HG03469 (cell line): ENCODE measurements around the gene TBC1D1.
A peak's percentile ranks its signal among the peaks of the same experiment; 100 is the strongest.

ENCODE experiments used
- ATAC-seq: cut with Tn5 transposase; IDR thresholded peaks from one replicate; pipeline ENCODE4 v1.9.1; 2021; ENCODE audit warnings: mild to moderate bottlenecking, moderate library complexity, moderate number of reproducible peaks; ENCODE audit not compliant: unreplicated experiment

Gene TBC1D1

GRCh38 chr4:38157592-38157991 lies 266.7 kb downstream of the TBC1D1 start:
- no peak for ATAC-seq

DNA sequence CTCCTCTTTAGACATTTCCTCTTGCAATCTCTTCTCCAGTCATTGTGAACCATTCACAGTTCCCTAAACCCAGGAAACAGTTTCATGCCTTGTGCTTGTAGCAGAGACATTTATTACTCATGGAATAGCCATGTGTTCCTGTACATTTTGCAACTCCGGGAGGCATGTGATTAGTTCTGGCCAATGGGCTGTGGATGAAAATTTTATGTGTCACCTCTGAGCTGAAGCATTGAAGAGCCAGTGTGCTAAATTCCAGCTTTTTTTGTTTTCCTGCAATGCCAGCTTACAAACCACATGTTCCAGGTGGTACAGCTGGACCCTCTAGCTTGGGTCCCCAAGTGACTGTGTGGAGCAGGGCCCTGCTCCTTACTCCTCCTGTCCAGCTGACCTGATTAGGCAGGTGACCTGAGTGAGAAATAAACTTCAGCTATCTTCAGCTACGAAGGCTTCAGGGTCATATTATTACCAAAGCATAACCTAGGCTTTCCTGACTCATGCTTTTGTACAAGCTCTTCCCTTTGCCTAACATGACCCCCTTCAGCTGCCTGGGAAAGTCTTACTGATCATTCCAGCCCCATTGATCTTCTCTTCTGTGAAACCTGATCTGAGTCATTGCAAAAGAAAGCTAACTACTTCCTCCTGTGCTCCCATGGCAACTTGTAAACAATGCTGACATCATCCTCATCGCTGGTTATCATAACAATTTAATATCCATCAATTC lies 269.8 kb downstream of the TBC1D1 start:
- peak; percentile 93 for ATAC-seq

DNA sequence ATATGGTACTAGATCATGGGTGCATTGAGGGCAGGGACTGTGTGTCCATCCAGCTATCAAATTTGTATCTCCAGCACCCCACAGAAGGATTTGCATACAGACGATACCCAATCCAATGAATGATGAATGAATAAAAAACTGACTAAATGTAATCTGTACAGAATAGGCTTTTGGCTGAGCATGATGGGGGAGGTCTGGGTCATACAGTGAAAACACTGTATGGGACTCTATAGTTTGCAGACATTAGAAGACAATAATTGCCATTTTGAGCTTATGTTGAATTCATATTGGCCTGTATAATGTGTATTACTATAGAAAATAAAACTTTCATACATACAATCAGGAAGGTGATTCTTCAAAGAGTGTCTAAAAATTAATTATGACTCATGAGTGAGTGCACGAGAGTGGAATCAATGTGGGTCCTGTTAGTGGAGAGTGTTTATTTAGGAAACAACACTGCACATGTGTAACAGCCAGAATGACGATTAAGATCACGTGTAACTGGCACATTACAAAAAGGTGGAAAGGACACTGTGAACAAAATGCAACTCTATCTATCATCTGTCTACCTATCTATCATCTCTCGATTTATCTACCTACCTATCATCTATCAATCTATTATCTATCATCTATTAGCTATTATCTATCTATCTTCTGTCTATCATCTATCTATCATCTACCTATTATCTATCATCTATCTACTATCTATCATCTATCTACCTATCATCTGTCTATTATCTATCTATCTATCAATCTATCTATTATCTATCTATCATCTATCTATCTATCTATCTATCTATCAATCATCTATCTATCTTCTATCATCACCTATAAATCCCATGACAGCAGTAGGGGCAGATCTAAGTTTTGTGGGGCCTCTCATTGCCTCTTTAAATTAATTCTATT lies 270.6 kb downstream of the TBC1D1 start:
- ATAC-seq: no peak

DNA sequence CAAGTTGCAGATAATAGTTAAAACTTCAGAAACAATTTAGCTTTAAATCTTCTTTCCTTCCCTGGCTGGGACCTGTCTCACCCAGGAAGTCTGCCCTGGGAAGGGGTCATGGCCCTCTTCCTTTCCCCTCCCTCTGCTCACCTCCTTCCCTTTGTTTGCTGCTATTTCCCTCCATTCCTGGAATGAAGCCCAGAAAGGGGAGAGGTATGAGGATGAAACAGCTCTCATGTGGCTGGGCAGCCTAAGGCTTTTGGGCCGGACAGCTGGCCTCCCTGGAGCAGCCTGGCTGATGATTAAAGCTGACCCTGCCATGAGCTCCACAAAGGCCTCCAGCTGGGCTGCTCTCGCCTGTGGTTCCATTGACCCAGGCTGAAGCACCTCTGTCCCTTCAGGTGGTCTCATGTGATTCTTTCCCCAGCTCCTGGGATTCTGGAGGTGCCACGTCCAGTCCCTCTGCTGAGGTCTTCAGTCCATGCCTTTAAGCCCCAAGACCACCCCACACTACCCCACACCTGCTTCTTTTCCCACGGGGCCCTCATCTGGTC lies 271.4 kb downstream of the TBC1D1 start:
- ATAC-seq: no peak

GRCh38 chr4:38163216-38164006 lies 272.5 kb downstream of the TBC1D1 start:
- ATAC-seq: no peak

DNA sequence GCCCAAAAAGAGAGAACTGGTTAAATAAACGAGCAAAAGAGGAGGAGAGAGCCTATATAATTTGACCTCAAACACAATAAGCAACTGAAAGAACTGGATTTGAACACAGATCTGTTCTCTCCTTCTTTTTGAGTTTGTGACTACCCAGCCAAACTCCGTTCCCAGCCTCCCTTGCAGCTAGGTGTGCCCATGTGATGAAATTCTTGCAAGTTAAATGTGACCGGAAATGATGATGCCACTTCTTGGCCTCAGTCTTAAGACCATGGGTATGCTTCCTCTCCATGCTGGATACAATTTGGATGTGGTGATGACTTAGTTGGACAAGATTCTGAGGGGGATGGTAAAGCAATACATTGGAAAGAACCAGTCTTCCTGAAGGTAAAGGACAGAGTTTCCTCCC lies 273.5 kb downstream of the TBC1D1 start:
- no peak for ATAC-seq

DNA sequence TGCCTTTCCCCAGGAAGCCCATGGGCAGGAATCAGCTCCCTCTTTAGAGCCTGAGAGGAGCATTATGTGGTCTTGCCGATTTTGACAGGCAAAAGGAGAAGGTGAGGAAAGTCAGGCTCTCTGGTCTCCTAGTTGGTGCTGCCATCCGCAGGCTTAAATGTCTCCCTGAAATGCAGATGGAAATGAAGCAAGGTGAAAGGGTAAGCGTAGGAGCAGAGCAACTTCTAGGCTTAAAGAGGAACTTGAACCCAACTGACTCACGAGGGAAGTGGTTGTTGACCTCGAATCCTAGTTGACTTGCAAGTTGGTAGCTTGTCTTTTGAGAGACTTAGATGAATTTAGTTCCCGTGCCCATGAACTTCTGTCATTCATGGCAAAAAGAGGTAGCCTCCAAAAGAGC lies 275.2 kb downstream of the TBC1D1 start:
- ATAC-seq: no peak

DNA sequence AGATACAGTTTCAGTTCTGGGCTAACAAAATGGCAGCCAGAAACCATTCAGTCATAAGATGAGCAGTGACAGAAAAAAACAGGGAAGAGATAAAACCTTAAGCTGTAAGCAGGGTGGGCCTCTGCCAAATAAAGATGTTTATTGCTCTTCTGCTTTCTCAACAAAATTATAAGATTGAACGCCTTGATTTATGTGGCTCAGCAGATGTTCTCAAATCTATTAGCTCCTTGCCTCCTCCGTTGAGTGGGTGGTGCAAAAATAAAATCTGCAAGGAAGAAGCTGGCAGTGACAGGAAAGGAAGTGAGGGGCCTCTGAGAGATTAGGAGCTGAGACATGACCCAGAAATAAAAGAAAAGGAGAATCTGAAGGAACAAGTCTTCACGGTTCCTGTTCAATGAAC lies 275.9 kb downstream of the TBC1D1 start:
- no peak for ATAC-seq

DNA sequence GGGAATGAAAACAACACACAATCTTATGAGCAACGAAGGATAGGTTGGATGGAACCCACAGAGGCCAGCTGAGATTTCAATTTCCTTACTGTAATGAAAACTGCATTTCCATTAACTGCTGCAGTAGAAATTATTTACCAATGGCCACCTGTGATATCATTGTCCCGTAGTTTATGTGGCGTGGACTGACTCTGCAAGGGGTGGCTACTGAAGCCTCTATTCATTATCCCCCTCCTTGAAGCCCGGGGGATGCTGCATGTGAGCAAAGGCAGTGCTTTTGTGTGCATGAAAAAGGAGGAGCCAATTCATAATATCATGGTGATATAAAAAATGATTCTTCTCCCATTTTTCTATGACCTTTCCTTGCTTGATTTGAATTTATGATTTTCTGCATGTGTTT lies 277.1 kb downstream of the TBC1D1 start:
- no peak for ATAC-seq

- ATAC-seq: no peak
Measured at GRCh38 chr4:38169524-38169923, 278.6 kb downstream of the TBC1D1 start.

- no peak for ATAC-seq
Measured at GRCh38 chr4:38170338-38171169, 279.7 kb downstream of the TBC1D1 start.

DNA sequence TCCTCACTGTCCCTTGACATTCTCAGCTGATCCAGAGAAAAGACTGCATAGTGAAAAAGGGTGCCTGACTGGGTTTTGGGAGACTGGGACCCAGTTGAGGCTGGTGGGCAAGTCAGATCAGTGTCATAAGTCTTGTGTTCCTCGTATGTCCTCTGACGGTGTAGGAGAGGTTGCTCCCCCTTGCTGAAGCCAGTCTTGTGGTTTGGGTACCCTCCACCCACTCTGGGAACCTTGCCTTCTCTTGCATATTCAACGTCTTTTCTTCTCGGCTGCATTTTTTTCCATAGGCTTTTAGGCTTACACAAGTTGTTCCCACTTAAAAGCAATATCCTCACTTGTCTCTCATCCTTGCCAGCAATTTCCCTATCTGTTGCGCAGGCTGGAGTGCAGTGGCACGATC lies 281.2 kb downstream of the TBC1D1 start:
- ATAC-seq: no peak

DNA sequence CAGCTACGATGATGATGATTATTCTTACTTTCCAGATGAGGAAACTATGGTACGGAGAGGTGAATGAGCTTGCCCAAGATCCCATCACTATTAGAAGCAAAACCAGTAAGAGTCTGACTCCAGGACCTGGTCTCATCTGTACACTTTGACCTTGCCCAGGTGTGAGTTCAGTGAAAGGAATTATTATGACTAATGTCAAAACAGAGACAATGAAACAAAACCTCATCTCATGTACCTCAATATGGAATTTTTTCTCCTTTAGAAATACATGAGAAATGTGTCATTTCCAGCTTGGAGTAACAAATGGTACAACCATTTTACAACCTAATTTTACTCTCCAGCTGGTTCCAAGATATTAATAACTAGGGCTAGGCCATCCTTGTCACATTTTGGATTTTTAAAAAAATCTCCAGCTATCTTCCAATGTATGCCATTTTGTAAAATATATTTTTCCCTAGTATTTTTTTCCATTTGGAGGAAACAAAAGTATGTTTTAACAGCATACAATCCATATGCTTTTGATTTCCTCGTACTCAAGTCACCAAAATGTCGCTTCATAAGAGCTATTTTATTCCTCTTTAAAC lies 283.1 kb downstream of the TBC1D1 start:
- no peak for ATAC-seq

DNA sequence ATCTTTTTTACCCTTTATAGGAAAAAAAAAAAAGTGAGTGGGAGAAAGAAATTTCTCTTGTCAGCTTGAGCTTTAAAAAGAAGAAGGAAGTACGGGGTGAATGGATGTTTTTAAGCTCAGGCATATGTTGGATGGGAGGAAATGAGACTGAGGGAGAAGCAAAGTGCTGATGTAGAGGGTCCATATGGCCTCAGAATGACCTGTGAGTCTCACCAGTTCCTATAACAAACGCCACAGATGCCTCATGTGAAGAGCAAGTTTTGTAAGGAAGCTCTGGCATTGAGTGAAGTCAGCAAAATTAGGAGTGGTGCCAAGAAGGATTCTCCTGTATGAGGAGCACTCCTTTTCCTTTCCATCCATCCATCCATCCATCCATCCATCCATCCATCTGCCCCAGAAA lies 283.9 kb downstream of the TBC1D1 start:
- no peak for ATAC-seq

DNA sequence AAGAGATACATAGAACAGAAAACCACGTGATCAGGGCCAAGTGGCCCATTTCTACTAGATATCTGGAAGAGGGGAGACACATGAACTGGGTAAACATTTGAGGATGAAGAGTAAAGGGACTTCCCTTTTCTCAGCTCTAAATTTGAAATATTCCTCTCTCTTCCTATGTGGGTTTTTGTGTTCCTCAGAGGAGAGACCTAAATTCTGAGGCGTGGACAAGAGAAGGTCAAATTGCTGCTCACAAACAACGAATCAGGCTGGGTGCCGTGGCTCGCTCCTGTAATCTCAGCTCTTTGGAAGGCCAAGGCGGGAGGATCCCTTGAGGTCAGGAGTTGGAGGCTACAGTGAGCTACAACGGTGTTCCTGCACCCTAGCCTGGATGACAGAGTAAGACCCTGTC lies 285.3 kb downstream of the TBC1D1 start:
- no peak for ATAC-seq

- no peak for ATAC-seq
Measured at GRCh38 chr4:38177035-38177546, 286.2 kb downstream of the TBC1D1 start.

DNA sequence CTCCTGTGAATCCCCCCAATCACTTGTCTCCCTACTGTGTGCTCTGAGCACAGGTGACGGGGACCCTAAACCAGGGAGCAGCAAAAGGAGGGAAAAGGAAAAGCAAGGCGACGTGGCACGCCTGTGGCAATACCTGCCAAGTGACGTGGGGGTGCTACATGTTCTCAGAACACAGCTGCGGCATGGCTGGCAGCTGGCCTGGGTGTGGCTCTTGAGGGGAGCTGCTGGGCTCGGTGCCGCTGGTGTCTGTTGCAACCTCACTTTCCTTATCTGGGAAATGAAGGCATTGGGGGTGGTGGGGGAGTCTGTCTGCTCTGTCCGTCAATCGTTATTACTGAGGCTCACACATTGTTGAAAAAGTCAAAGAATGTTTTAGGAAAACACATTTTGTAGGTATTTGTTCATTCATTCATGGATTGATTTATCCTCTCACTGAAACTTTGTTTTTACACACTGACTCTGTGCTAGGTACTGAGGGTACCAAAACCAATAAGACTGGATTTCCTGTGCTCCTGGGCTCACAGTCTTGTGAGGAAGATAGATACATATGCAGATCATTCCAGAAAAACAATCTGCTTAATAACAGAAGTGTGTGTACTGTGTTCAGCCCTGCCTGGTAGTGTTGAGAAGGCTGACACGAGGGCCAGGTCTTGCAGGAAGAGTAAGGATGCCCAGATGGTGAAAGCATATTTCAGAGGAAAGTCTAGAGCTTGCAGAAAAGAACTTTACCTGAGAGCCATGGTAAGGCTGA lies 286.9 kb downstream of the TBC1D1 start:
- no peak for ATAC-seq

DNA sequence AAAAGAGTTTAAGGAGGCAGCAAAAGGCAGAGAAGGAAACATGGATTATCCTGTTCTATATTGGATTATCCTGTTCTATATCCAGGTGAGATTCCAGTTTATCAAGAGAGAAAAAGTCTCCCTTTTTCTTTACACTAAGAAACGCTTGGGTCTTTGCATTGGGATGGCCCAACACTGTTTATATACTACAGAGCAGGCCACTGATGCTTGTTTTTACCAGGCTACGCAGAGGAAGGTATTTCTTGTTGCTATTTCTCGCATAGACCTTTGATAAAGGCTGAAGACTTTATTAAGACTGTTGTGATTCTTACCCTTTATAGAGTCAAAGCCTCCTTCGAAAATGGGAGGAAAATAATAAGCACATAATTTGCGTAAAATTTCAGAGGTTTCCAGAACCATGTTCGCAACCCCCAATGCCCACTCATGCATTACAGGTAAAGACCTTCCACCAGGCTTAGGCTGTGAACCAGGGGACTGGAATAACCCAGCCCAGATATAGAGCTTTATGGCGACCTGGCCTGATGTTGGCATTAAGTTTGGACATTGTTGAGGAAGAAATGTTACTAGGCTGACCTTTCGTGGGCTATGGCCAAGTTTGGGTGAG lies 287.6 kb downstream of the TBC1D1 start:
- ATAC-seq: no peak
